Activated T-helper 17 cell treated with anti-CD3 and anti-CD28 coated beads, Interleukin-2, amount 50 U/mL, for 72 hours (primary cell): ENCODE measurements around the gene PRAF2. TPM values are rescaled to one million over a fixed set of nuclear protein-coding genes. Genes with fewer than 3 reads are reported as not detected.

ENCODE experiments used
- ATAC-seq: fragments of 150-1000 bp; cut with Tn5 transposase; replicated peaks from 2 replicates; pipeline ENCODE4 v1.10.0; 2021; ENCODE audit warnings: mild to moderate bottlenecking, moderate library complexity
- H3K27ac Mint-ChIP-seq: one replicate; pipeline ENCODE4 v1.8.0; 2022; ENCODE audit warnings: mixed read lengths
- H3K27me3 Mint-ChIP-seq: one replicate; pipeline ENCODE4 v1.8.0; 2022; ENCODE audit warnings: mixed read lengths
- H3K36me3 Mint-ChIP-seq: one replicate; pipeline ENCODE4 v1.8.0; 2022; ENCODE audit warnings: low read depth, mild to moderate bottlenecking, mixed read lengths
- H3K4me1 Mint-ChIP-seq: one replicate; pipeline ENCODE4 v1.8.0; 2022; ENCODE audit warnings: mixed read lengths
- H3K4me3 Mint-ChIP-seq: one replicate; pipeline ENCODE4 v1.8.0; 2022; ENCODE audit warnings: mild to moderate bottlenecking, mixed read lengths
- H3K9me3 Mint-ChIP-seq: one replicate; pipeline ENCODE4 v1.8.0; 2022; ENCODE audit warnings: mixed read lengths
- total RNA-seq, 2 donors: library from RNA; stranded (reverse); gene quantifications; one replicate each; pipeline ENCODE4 v1.2.3, GENCODE V29; 2022

PRAF2 gene
- total RNA-seq, 2 donors from 2014 or later, result 14.3 to 21.7 TPM

GRCh38 chrX:49066278-49066677 is 7.5 kb downstream of the PRAF2 start:
- Mint-ChIP-seq H3K9me3 (no peaks in the 10 kb centered on the region), H3K4me3 (no peak overlapping the region), H3K27me3 (no peaks in the 10 kb centered on the region), H3K27ac (no peak overlapping the region), H3K4me1 (no peaks in the 10 kb centered on the region), H3K36me3 (no peaks in the 10 kb centered on the region)
- no peak for ATAC-seq

DNA sequence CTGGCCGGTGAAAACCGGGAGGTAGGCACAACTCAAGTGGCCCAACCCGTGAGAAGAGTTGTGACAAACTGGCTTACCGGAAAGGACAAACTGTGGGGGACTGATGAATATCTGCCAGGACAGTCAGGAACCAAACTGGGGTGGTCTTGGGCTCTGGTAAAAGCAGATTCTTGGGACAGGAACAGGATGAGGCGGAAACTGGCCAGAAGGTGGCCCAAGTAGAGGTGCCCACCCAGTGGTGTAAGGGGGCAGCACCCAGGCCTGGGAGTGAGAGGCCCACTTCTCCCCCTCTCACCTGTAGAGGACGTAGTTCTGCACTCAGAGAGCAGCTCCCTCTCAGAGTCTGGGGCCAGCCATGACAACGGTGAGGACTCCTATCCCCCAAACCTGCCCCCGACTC is 9.1 kb downstream of the PRAF2 start:
- Mint-ChIP-seq H3K4me3 (no peak overlapping the region), H3K36me3 (no peaks in the 10 kb centered on the region), H3K9me3 (no peaks in the 10 kb centered on the region), H3K27ac (no peak overlapping the region), H3K4me1 (no peaks in the 10 kb centered on the region), H3K27me3 (no peaks in the 10 kb centered on the region)
- ATAC-seq, result no peak

DNA sequence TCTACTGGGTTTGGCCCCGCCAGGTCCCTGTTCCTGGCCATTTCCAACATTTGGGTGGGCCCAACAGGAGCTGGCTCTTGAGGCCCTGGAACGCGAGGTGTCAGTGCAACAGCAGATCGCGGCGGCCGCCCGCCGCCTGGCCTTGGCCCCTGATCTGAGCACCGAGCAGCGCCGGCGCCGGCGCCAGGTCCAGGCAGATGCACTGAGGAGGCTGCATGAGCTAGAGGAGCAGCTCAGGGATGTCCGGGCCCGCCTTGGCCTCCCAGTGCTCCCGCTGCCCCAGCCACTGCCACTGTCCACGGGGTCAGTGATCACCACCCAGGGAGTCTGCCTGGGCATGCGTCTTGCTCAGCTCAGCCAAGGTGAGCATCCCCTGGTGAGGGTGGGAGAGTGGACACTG is 9.5 kb downstream of the PRAF2 start:
- Mint-ChIP-seq H3K27me3 (no peaks in the 10 kb centered on the region), H3K9me3 (no peaks in the 10 kb centered on the region), H3K4me3 (no peak overlapping the region), H3K36me3 (no peaks in the 10 kb centered on the region), H3K4me1 (no peaks in the 10 kb centered on the region), H3K27ac (no peak overlapping the region)
- no peak for ATAC-seq

DNA sequence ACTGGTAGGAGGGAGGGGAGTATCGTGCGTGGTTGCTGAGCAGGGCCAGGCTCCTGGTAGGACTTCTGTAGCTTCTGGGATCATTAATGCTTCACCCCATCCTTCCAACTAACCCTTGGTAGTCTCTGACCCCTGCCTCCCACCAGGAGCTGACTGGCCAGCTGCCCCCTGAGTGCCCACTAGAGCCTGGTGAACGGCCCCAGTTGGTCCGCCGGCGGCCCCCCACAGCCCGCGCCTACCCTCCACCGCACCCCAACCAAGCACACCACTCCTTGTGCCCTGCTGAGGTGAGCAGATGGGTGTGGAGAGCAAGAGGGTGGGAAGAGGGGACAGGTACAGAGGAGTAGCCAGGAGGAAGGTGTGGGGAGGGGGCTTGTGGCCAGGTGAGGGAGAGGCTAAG is 10.1 kb downstream of the PRAF2 start:
- Mint-ChIP-seq H3K27me3 (no peaks in the 10 kb centered on the region), H3K36me3 (no peaks in the 10 kb centered on the region), H3K9me3 (no peaks in the 10 kb centered on the region), H3K4me1 (no peaks in the 10 kb centered on the region), H3K27ac (no peak overlapping the region), H3K4me3 (no peak overlapping the region)
- ATAC-seq, result no peak

DNA sequence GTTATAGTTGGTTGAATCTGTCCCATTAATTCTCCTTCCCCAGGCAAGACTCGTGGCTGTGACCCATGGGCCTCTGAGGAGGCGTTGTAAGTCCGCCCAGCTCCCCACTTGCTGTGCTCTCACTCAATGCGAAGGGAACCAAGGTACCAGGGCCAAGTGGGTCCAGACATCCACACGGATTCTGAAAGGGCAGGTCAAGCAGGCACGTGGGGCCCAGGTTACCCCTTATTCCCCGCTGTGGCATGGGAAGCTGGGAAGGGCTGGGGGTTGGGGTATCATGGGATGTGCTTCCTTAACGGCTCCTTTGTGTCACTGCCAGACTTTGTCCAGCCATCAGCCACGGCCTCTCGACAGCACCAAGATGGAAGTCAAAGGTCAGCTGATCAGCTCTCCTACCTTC is 11.9 kb downstream of the PRAF2 start:
- H3K27me3 Mint-ChIP-seq, result no peaks in the 10 kb centered on the region
- no peak overlapping the region for H3K27ac Mint-ChIP-seq
- ATAC-seq, result no peak
- no peaks in the 10 kb centered on the region for H3K36me3 Mint-ChIP-seq
- no peak overlapping the region for H3K4me3 Mint-ChIP-seq
- H3K4me1 Mint-ChIP-seq, result no peaks in the 10 kb centered on the region
- H3K9me3 Mint-ChIP-seq, result no peaks in the 10 kb centered on the region

GRCh38 chrX:49061490-49061889 is 12.3 kb downstream of the PRAF2 start:
- Mint-ChIP-seq H3K27ac (no peak overlapping the region), H3K4me1 (no peaks in the 10 kb centered on the region), H3K27me3 (no peaks in the 10 kb centered on the region), H3K36me3 (no peaks in the 10 kb centered on the region), H3K4me3 (no peak overlapping the region), H3K9me3 (no peaks in the 10 kb centered on the region)
- no peak for ATAC-seq

- no peak overlapping the region for H3K4me3 Mint-ChIP-seq
- no peaks in the 10 kb centered on the region for H3K9me3 Mint-ChIP-seq
- ATAC-seq, result no peak
- H3K27me3 Mint-ChIP-seq, result no peaks in the 10 kb centered on the region
- no peaks in the 10 kb centered on the region for H3K36me3 Mint-ChIP-seq
- no peaks in the 10 kb centered on the region for H3K4me1 Mint-ChIP-seq
- no peak overlapping the region for H3K27ac Mint-ChIP-seq
Measured at GRCh38 chrX:49060914-49061313, 12.9 kb downstream of the PRAF2 start.

DNA sequence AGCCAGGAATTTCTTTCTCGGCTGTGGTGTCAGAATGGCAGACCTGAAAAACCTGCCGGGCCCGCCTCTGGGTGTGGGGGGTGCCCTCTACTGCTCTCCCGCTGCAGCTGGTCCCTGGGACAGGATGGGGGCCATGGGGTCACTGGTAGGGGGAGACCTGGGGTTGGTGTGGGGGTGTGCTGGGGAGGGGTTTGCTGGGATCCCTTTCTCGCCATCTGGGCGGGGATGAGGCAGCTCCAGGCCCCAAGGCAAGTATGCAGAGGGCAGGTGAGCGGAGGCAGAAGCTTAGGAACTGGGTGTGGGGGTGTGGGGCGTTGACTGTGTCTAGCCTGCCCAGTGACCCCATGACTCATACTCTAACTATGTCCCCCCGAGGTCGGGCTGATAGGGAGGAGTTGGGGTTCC is 14.1 kb downstream of the PRAF2 start:
- no peaks in the 10 kb centered on the region for H3K9me3 Mint-ChIP-seq
- H3K4me1 Mint-ChIP-seq, result peaks cover 4% of the 10 kb centered on the region
- no peak for ATAC-seq
- H3K27ac Mint-ChIP-seq, result no peak overlapping the region
- no peaks in the 10 kb centered on the region for H3K27me3 Mint-ChIP-seq
- H3K4me3 Mint-ChIP-seq, result no peak overlapping the region
- no peaks in the 10 kb centered on the region for H3K36me3 Mint-ChIP-seq

- Mint-ChIP-seq H3K27me3 (no peaks in the 10 kb centered on the region), H3K4me1 (peaks cover 9% of the 10 kb centered on the region), H3K4me3 (no peak overlapping the region), H3K9me3 (no peaks in the 10 kb centered on the region), H3K36me3 (no peaks in the 10 kb centered on the region), H3K27ac (no peak overlapping the region)
- ATAC-seq, result no peak
Measured at GRCh38 chrX:49059201-49059600, 14.6 kb downstream of the PRAF2 start.

DNA sequence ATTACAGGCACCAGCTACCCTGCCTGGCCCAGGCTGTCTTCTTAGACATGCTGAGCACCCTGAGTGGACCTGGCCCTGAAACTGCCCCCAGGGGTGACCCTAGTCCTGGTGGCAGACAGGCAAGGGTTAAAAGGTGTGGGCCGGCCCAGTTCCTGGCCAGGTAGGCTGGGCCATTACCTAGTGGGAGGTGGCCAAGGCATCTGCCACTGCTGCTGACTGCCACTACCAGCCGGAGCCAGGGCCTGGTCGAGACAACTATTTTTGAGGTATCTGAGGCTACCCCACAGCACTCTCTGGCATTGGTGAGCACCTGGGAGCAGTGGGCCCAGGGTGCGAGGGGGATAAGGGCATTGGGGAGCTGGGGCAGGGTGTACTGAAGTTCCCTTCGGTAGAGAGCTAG is 15.0 kb downstream of the PRAF2 start, which contains the start of gene CCDC120:
Gene CCDC120 (plus strand): TSS at position 206 of the 400 bp plus-strand sequence. CDS start 3,043 bp downstream, outside the sequence.
- Mint-ChIP-seq H3K27ac (no peak within 1 kb of the TSS), H3K9me3 (no peaks in the 10 kb centered on the region), H3K4me1 (peaks cover 13% of the 10 kb centered on the region), H3K4me3 (no peak within 1 kb of the TSS), H3K27me3 (no peaks in the 10 kb centered on the region), H3K36me3 (no peaks in the 10 kb centered on the region)
- no peak for ATAC-seq

DNA sequence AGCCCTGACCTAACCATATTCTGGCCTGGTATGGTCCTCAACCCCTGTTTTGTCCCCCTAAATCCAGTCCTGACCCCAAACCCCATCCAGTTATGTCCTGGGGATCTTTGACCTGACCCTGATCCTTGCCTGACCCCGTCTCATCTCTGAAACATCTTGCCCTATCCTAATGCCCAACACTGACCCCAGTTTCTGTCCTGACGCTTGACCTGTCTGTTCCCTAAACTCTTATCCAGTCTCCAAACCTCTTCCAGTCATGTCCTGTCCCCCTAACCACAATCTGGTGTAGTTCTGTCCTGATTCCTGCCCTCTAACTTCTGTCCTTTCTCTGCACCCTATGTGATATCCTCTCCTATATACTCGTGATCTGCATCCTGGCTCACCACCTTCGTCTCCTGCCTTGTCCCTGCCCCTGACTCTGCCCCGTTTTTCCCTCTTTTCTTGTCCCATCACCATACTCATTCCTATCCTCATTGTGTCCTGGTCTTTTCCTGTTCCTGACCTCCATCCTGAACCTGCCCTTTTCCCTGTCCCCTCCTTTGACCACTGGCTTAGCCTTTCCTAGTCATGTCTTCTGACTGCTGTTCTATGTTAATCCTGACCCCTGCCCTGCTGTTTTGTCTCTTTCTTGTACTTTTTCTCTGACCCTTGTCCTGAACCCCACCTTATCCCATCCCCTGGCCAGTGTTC is 19.6 kb downstream of the PRAF2 start:
- H3K27me3 Mint-ChIP-seq, result no peaks in the 10 kb centered on the region
- peaks cover 18% of the 10 kb centered on the region for H3K4me1 Mint-ChIP-seq
- H3K9me3 Mint-ChIP-seq, result no peaks in the 10 kb centered on the region
- H3K27ac Mint-ChIP-seq, result peak overlapping the region; percentile 90
- H3K36me3 Mint-ChIP-seq, result no peaks in the 10 kb centered on the region
- no peak for ATAC-seq
- peak overlapping the region; percentile 85 for H3K4me3 Mint-ChIP-seq

DNA sequence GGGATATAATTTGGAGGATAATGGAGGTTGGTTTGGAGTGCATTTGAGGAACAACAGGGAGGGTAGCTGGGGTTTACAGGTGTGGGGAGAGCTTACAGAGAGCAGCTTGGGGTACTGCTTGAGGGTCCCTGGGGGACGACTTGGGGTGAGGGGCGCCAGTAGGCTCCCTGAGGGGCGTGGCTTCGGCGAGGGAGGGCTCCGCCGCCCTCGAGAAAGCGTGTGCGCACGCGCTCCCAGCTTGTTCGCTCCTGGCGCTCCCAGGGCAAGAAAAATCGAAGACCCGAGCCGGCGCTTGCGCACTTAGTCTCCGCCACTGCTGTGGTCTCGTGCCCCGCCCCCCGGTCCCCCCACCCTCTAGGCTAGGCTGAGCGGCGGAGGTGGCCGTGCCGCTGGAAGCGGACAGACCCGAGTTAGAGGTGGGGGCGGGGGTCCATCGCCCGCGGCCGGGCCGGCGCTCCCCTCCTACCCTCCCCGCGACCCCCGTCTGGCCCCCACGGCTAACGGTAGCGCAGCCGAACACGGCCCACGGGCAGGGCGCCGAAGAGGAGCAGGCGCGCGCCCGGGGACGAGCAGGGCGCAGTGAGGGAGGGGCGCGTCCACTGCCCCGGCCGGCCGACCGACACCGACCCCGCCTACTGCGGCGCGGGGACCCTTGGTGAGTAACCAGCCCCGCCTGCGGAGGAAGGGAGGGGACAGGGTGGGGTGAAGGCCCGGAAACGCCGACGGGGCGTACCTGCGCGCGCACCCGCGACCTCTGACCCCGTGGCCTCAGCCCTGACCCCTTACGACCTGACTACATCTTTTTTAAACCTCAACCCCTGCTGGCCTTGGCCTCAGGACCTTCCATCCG is 20.4 kb downstream of the PRAF2 start:
- no peaks in the 10 kb centered on the region for H3K36me3 Mint-ChIP-seq
- peak; percentile 92 for ATAC-seq
- no peaks in the 10 kb centered on the region for H3K9me3 Mint-ChIP-seq
- H3K27ac Mint-ChIP-seq, result peak overlapping the region; percentile 90
- H3K4me3 Mint-ChIP-seq, result peak overlapping the region; percentile 85
- peaks cover 18% of the 10 kb centered on the region for H3K4me1 Mint-ChIP-seq
- H3K27me3 Mint-ChIP-seq, result no peaks in the 10 kb centered on the region

DNA sequence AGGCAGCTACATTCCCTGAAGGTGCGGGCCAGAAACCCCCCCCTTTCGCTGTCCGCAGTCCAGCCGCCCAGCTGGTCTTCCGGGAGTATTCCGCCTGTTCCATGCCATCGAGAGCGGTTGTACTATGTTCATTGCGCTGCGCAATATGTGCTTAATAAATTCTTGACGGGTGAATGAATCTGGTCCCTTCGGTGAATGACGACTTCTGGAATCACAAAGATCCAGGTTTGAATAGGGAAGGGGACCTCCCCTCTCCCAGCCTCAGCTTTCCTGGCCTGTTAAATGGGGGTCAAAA is 29.9 kb downstream of the PRAF2 start:
- peak overlapping the region; percentile 93 for H3K27ac Mint-ChIP-seq
- peaks cover 29% of the 10 kb centered on the region for H3K36me3 Mint-ChIP-seq
- H3K27me3 Mint-ChIP-seq, result no peaks in the 10 kb centered on the region
- peaks cover 5% of the 10 kb centered on the region for H3K4me1 Mint-ChIP-seq
- no peaks in the 10 kb centered on the region for H3K9me3 Mint-ChIP-seq
- peak overlapping the region; percentile 96 for H3K4me3 Mint-ChIP-seq
- ATAC-seq, result no peak

GRCh38 chrX:49043220-49043986 is 30.4 kb downstream of the PRAF2 start, which contains the start of gene TFE3:
Gene TFE3, minus strand, starts transcription at chrX:49043357. Its CDS starts 131 bp downstream, at chrX:49043226.
- H3K36me3 Mint-ChIP-seq, result peaks cover 35% of the 10 kb centered on the region
- ATAC-seq, result peak; percentile 92
- H3K4me1 Mint-ChIP-seq, result peaks cover 5% of the 10 kb centered on the region
- H3K9me3 Mint-ChIP-seq, result no peaks in the 10 kb centered on the region
- H3K27ac Mint-ChIP-seq, result peak within 1 kb of the TSS; percentile 93
- no peaks in the 10 kb centered on the region for H3K27me3 Mint-ChIP-seq
- H3K4me3 Mint-ChIP-seq, result peak within 1 kb of the TSS; percentile 96
